NT2/D1 (cell line): ENCODE measurements around the gene ZC3HAV1L.
"Not testable (repeated sequence)": the region's sequence is repeated elsewhere in the genome, so short reads cannot be mapped to it uniquely, and the experiment has no call there.

ENCODE experiments used
- DNase-seq: peaks from one replicate; pipeline ENCODE4 v3.0.0-alpha.2; 2011; ENCODE audit warnings: low read depth, low spot score
- H3K27me3 ChIP-seq: 2 replicates; pipeline ENCODE4 v1.6.0; 2011; ENCODE audit warnings: mild to moderate bottlenecking; ENCODE audit not compliant: insufficient read length, insufficient read depth
- H3K36me3 ChIP-seq: 2 replicates; pipeline ENCODE4 v1.6.1; 2011; ENCODE audit warnings: mild to moderate bottlenecking, low read length, mixed read lengths; ENCODE audit not compliant: insufficient read depth, insufficient read length
- H3K4me1 ChIP-seq: 2 replicates; pipeline ENCODE4 v1.5.1; 2011; ENCODE audit not compliant: insufficient read depth, insufficient read length
- H3K4me3 ChIP-seq: 2 replicates; pipeline ENCODE4 v1.5.1; 2011; ENCODE audit warnings: low read depth; ENCODE audit not compliant: insufficient read length
- H3K9ac ChIP-seq: 2 replicates; pipeline ENCODE4 v1.6.0; 2011; ENCODE audit warnings: low read depth; ENCODE audit not compliant: insufficient read length
- H3K9me3 ChIP-seq: 2 replicates; pipeline ENCODE4 v1.5.1; 2011; ENCODE audit warnings: mild to moderate bottlenecking, low read length; ENCODE audit not compliant: insufficient read depth
- SUZ12 ChIP-seq: IDR thresholded peaks from 2 replicates; pipeline ENCODE4 v1.6.1; 2011; ENCODE audit not compliant: insufficient read length, insufficient read depth; ENCODE audit errors: extremely low read depth
- YY1 ChIP-seq: IDR thresholded peaks from 2 replicates; pipeline ENCODE4 v1.6.1; 2011; ENCODE audit not compliant: insufficient read length, insufficient read depth
- ZNF274 ChIP-seq: IDR thresholded peaks from 2 replicates; pipeline ENCODE4 v1.6.1; 2011; ENCODE audit warnings: mild to moderate bottlenecking, low read depth, low read length

ZC3HAV1L gene

GRCh38 chr7:139061416-139061815 lies 25.6 kb upstream of the ZC3HAV1L start:
- H3K36me3 ChIP-seq: peaks cover 15% of the 10 kb centered on the region
- no peak for DNase-seq

GRCh38 chr7:139060695-139061237 lies 24.9 kb upstream of the ZC3HAV1L start:
- no peaks in the 10 kb centered on the region for H3K9me3 ChIP-seq
- TF ChIP-seq SUZ12 (no peak), ZNF274 (no peak), YY1 (no peak)
- no peak overlapping the region for H3K4me3 ChIP-seq
- no peak for DNase-seq
- no peak overlapping the region for H3K9ac ChIP-seq
- no peaks in the 10 kb centered on the region for H3K4me1 ChIP-seq
- no peaks in the 10 kb centered on the region for H3K27me3 ChIP-seq
- H3K36me3 ChIP-seq: peaks cover 15% of the 10 kb centered on the region

More at GRCh38 chr7:139061416-139061815, 25.6 kb upstream of the ZC3HAV1L start:
- no peak overlapping the region for H3K9ac ChIP-seq
- TF ChIP-seq SUZ12 (no peak), YY1 (no peak), ZNF274 (no peak)
- H3K9me3 ChIP-seq: no peaks in the 10 kb centered on the region
- H3K4me1 ChIP-seq: peaks cover 3% of the 10 kb centered on the region
- H3K27me3 ChIP-seq: no peaks in the 10 kb centered on the region
- no peak overlapping the region for H3K4me3 ChIP-seq

GRCh38 chr7:139059905-139060304 lies 24.1 kb upstream of the ZC3HAV1L start:
- Histone ChIP-seq H3K9ac (no peak overlapping the region), H3K27me3 (no peaks in the 10 kb centered on the region), H3K4me3 (no peak overlapping the region), H3K9me3 (no peaks in the 10 kb centered on the region), H3K36me3 (peaks cover 17% of the 10 kb centered on the region), H3K4me1 (no peaks in the 10 kb centered on the region)
- no peak for DNase-seq
- TF ChIP-seq SUZ12: no peak

GRCh38 chr7:139058943-139059342 lies 23.1 kb upstream of the ZC3HAV1L start:
- Histone ChIP-seq H3K9ac (no peak overlapping the region), H3K36me3 (peaks cover 15% of the 10 kb centered on the region), H3K4me1 (no peaks in the 10 kb centered on the region), H3K27me3 (no peaks in the 10 kb centered on the region), H3K9me3 (no peaks in the 10 kb centered on the region), H3K4me3 (no peak overlapping the region)
- no peak for TF ChIP-seq ZNF274
- no peak for TF ChIP-seq SUZ12
- TF ChIP-seq YY1: no peak
- no peak for DNase-seq

GRCh38 chr7:139055674-139056073 lies 19.8 kb upstream of the ZC3HAV1L start:
- Histone ChIP-seq H3K36me3 (peaks cover 20% of the 10 kb centered on the region), H3K4me1 (no peaks in the 10 kb centered on the region), H3K4me3 (no peak overlapping the region), H3K9me3 (no peaks in the 10 kb centered on the region), H3K9ac (no peak overlapping the region), H3K27me3 (no peaks in the 10 kb centered on the region)
- TF ChIP-seq YY1 (no peak), SUZ12 (no peak), ZNF274 (no peak)
- DNase-seq: no peak

GRCh38 chr7:139054656-139055055 lies 18.8 kb upstream of the ZC3HAV1L start:
- H3K27me3 ChIP-seq, H3K9ac ChIP-seq, H3K4me1 ChIP-seq, DNase-seq, H3K9me3 ChIP-seq, H3K4me3 ChIP-seq: not testable (repeated sequence)
- peaks cover 22% of the 10 kb centered on the region for H3K36me3 ChIP-seq

GRCh38 chr7:139054101-139054500 lies 18.3 kb upstream of the ZC3HAV1L start:
- no peak for TF ChIP-seq SUZ12
- no peak for TF ChIP-seq YY1
- TF ChIP-seq ZNF274: no peak
- DNase-seq: no peak

GRCh38 chr7:139051655-139052054 lies 15.8 kb upstream of the ZC3HAV1L start:
- H3K36me3 ChIP-seq: peaks cover 32% of the 10 kb centered on the region
- no peak overlapping the region for H3K9ac ChIP-seq
- no peak for DNase-seq
- no peaks in the 10 kb centered on the region for H3K27me3 ChIP-seq
- H3K4me3 ChIP-seq: no peak overlapping the region
- TF ChIP-seq YY1: no peak
- H3K9me3 ChIP-seq: no peaks in the 10 kb centered on the region
- H3K4me1 ChIP-seq: no peaks in the 10 kb centered on the region

More at GRCh38 chr7:139054101-139054500, 18.3 kb upstream of the ZC3HAV1L start:
- no peaks in the 10 kb centered on the region for H3K9me3 ChIP-seq
- H3K27me3 ChIP-seq: no peaks in the 10 kb centered on the region
- no peak overlapping the region for H3K9ac ChIP-seq
- peaks cover 24% of the 10 kb centered on the region for H3K36me3 ChIP-seq
- H3K4me1 ChIP-seq: no peaks in the 10 kb centered on the region
- no peak overlapping the region for H3K4me3 ChIP-seq
